Occipital lobe (tissue), 2 donors: ENCODE measurements around the gene PDCD11. TPM values are rescaled to one million over a fixed set of nuclear protein-coding genes. Genes with fewer than 3 reads are reported as not detected.

Experiments
- DNase-seq: peaks from one replicate; lab custom pipeline; 2025; lab: John Stamatoyannopoulos, UW
- total RNA-seq: library from RNA; depleted of rRNA; stranded (reverse); fragments of >200 nt; gene quantifications from one replicate; pipeline ENCODE4 v1.2.3, GENCODE V29; 2014

Gene PDCD11
- total RNA-seq, 1 donor from 2014 or later: 24.3 TPM

DNA sequence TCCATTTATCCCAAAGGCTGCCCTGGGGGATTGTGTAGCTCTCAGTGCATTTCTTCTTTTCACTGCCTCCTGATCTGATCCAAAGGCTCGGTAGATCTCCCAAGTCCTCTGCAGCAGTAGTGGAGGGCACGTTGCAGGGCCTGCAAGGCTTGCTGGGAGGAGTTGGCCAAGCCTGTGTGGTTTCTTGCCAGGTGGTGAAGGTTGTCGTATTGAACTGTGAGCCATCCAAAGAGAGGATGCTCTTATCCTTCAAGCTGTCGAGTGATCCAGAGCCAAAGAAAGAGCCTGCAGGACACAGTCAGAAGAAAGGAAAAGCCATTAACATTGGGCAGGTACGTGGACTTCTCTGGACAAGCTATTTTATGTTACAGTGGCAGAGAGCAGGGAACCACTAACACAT is 21.2 kb downstream of the PDCD11 start:
- no peak for DNase-seq

DNA sequence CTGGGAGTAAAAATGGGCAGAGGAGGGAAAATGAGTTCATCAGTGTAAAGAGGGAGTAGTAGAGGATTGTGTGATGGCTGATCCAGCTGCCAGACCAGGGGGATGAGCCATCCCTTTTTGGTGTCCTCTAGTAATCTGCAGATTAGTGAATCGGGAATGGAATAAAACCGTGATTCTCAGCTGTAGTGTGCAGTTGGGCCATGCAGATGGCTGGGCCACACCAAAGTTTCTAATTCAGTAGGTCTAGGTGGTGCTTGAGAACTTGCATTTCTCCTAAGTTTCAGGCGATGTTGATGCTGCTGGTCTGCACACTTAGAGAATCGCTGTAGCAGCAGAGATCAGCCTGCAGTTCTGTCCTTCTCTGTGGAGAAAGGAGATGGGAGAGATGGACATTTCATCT is 22.7 kb downstream of the PDCD11 start:
- no peak for DNase-seq

DNA sequence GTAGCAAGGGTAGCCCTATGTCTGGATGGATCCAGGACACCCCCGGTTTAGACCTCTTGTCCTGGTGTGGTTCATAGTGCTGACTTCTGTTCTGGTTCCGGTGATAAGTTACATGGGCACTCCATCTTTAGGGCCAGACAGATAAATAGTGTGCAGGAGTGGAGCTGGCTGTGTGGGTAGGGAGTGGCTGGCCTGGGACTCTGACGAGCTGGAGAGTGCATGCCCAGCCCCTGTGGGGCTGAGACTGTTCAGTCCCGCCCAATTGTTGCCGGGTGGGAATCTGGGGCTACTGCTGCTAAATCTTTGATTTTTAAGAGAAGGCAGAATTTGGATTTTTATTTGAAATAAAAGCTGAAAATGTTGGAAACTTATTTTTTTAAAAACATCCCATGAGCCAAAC is 27.3 kb downstream of the PDCD11 start:
- no peak for DNase-seq

DNA sequence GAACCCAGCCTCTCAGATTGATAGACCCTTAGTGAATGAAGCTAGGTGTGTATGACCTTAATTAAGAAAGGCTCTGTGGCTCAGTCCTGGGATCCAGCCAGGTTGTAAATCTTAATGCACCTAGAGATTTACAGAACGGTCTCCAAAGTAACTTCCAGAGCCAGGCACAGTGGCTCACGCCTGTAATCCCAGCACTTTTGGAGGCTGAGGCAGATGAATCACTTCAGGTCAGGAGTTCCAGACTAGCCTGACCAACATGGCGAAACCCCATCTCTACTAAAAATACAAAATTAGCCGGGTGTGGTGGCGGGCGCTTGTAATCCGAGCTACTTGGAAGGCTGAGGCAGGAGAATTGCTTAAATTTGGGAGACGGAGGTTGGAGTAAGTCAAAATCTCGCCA is 31.4 kb downstream of the PDCD11 start:
- DNase-seq: no peak

DNA sequence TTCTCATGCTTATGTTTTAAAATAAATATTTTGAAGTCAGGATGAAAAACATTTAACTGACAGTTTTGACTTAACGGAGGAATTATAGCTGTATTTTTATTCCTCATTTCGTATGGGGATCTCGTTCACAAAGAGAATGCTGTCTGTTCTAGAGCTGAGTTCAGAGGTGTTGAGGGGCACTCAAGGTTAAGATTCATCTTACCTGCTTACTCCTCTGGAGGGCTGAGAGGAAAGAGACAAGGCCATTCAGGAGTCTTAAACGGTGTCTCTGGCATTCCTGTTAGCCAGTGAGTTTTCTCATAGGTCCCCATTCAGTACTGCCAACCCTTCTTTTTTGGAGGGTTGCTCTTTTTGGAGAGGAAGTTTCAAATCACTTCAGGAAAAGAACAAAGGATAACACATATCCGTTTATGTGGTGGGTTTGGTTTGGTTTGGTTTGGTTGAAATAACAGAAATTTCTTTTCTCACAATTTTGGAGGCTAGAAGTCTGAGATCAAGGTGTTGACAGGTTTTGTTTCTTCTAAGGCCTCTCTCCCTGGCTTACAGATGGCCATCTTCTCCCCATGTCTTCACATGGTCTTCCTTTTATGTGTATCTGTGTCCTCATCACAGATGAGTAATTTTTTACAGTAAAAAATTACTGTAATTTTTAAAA is 32.7 kb downstream of the PDCD11 start:
- DNase-seq: no peak

DNA sequence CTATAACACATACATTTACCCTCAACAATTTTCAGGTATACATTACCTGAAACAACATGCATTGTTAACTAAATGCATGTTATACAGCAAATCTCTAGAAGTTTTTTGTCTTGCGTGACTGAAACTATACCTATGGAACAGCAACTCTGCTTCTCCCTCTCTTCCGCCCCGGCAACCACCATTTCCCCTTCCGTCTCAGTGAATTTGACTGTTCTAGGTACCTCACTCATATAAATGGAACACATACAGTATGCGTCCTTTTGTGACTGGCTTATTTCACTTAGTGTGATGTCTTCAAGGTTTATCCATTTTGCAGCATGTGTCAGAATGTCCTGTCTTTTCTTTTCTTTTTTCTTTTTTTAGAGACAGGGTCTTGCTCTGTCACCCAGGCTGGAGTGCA is 33.2 kb downstream of the PDCD11 start:
- no peak for DNase-seq

DNA sequence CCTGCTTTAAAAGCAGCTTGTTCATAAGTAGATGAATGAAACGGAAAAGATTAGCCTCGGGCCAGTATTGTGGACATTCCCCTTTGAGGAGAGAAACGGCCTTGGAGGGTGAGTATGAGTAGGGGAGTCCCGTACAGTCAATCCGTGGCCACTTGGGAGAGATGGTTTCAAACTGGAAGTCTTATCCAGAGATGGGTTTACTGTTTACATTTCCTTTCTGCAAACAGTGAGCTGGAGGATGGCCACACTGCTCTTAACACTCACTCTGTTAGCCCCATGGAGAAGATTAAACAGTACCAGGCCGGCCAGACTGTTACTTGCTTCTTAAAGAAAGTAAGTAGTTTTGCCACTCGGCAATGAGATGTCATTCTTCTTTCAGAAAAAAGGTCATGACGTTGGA is 35.5 kb downstream of the PDCD11 start:
- no peak for DNase-seq

DNA sequence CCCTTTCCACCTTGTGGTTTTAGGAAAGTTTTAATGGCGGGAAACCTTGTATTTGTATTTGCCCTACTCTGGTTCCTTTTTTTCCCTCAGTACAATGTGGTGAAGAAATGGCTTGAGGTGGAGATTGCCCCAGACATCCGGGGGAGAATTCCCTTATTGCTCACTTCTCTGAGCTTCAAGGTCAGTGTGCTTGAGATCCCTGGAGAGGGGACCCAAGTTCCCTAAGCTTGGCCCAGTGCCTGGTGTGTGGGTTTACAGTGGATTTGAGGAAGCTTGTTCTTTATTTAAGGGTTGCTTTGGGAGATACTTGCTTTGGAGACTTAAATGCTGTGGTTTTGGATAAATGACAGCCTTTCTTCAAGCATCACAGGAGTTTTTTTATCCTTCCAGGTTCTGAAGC is 37.4 kb downstream of the PDCD11 start:
- no peak for DNase-seq

DNA sequence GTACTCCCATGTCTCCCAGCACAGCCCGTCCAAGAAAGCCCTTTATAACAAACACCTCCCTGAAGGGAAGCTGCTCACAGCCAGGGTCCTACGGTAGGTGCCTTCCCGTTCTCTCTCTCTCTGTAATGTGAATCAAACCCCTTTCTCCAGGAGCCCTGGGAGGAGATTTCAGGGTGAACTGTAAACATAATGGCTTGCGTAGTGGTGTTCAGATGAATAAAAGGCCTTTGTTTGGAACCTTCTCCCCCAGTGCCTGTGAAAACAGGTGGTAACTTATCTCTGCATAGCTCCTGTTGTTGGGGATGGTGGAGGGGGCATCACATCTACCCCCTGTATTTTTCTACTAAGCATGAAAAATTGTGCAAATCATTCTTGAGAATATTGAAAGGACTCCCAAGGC is 43.4 kb downstream of the PDCD11 start:
- DNase-seq: no peak

DNA sequence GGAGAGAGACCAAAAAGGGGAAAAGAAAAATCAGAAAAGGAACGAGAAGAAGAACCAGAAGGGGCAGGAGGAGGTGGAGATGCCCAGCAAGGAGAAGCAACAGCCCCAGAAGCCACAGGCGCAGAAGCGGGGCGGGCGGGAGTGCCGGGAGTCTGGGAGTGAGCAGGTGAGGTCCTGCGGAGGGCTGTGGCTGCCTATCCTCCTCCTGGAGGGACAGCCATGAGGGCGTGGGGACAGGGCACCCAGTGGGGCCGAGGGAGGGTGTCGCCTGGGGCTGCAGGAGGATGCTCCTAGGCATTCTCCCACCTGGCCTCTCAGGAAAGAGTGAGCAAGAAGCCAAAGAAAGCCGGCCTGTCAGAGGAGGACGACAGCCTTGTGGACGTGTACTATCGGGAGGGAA is 44.0 kb downstream of the PDCD11 start:
- DNase-seq: no peak

DNA sequence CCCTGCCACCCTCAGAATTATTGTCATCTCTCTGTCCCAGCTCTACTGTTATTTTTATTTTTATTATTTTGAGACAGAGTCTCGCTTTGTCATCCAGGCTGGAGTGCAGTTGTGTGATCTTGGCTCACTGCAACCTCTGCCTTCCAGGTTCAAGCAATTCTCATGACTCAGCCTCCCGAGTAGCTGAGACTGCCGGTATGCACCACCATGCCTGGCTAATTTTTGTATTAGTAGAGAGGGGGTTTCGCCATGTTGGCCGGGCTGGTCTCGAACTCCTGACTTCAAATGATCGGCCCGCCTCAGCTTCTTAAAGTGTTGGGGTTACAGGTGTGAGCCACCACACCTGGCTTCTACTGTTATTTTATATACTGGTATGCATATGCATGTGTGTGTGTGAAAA is 44.8 kb downstream of the PDCD11 start:
- DNase-seq: no peak

DNA sequence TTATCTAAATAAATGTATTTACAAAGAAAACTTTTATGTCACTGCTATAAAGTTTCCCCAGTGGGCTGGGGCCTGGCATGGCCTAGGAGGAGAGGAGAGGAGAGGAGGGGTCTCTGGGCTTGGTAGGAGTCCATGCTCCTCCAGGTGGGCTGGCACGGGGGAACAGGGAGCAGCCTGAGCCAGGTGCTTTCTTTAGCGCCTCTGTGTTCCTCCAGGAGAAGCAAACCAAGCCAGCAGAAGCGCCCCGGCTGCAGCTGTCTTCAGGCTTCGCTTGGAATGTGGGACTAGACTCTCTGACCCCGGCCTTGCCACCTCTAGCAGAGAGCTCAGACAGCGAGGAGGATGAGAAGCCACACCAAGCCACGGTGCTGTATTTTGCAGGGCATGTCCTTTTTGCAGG is 45.2 kb downstream of the PDCD11 start:
- DNase-seq: no peak

DNA sequence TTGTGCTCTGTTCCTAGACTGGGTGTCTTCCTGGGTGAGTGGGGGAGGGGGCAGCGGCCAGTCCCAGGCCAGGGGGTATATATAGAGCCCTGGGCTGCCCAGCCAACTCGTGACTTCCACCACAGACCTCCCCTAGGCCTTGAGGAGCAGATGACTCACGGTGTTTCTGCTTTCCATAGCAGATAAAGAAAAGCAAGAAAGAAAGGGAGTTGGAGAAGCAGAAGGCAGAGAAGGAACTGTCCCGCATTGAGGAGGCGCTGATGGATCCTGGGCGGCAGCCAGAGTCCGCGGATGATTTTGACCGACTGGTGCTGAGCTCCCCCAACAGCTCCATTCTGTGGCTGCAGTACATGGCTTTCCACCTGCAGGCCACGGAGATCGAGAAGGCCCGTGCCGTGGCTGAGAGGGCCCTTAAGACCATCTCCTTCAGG is 45.6 kb downstream of the PDCD11 start:
- no peak for DNase-seq

DNA sequence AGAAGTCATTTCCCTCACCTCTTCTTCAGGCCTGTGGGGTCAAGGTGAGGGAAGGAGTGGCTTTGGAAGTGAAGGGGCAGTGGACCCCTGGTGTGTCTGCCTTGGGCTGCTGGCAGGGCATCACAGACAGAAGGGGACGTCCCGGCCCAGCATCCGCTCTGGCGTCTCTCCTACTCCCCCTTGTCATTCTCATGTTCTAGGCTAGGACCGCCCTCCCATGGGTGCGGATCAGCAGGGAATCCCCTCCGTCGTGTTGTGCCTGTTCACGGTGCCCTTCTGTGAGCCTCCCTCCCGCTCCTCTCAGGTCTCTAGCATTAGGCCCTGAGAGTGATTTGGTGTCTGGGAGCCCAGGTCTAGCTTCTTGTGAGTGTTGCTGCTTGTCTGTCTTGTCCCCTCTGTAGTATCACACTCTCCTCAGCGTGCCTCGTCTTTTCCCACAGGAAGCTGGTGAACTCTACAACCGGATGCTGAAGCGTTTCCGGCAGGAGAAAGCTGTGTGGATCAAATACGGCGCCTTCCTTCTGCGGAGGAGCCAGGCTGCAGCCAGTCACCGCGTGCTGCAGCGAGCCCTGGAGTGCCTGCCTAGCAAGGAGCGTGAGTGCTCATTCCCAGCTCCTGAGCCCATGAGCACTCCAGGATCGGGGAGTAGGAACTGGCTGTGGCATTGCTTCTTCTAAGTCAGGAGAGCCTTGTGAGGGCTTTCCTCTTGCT is 47.2 kb downstream of the PDCD11 start:
- DNase-seq: no peak

DNA sequence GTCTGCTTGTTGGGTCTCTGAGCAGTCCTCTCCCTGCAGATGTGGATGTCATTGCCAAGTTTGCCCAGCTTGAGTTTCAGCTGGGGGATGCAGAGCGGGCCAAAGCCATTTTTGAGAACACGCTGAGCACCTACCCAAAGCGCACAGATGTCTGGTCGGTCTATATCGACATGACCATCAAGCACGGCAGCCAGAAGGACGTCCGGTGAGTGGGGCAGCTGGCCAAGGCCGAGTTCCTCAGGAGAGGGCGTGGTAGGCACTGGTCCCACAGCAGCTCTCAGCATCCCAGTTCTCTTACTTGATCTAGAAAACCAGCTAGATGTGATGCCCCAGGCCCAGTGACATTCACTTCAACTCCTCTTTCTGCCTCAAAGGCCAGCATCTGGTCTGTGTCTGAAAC is 48.1 kb downstream of the PDCD11 start:
- DNase-seq: no peak

DNA sequence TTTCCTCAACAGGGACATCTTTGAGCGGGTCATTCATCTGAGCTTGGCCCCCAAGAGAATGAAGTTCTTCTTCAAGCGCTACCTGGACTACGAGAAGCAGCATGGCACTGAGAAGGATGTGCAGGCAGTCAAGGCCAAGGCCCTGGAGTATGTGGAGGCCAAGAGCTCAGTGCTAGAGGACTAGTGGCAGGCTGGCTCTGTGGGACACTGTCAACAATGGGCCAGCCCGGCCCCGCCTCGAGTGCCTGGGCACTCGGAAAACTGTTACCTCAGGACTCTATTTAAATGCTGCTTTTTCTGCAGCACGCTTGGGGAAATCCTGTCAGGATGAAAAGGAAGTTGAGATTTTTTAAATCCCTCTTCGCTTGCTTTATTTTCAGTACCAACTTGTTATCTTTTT is 48.9 kb downstream of the PDCD11 start:
- DNase-seq: no peak

DNA sequence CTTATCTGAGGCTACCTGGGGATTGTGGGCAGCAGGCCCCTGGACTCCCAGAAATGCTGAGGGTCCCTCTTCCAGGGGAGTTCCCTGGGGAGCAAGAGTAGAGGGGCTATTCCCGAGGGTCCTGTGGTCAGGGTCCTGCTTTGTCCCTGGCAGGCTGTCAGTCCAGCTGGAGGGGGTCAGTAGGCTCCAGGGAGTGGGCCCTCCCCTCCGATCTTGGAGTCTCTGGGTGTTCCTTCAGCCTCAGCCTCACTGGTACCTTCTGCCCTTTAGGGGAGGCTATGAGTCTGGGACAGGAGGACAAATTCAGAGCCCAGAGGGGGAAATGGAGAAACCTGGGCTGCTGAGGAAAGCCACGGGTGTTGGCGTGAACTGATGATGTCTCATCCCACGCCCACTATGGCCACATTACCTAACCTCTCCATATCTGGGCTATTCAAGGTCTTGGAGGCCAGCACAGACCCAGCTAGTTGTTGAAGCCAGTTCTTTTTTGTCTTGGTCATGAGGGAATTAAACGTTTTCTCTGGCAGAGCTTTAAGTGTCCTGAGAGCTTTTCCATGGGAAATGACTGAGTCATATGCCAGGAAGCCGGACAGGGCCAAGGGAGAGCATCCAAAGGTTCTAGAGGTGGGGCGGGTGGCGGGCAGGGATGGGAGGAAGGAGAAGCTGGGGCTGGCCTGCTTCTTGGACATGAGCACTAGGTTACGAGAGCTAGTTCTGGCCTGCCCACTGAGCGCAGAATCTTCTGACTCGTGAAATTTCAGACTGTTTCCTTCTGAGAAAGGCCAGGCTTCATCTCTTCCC is 49.5 kb downstream of the PDCD11 start:
- DNase-seq: no peak

DNA sequence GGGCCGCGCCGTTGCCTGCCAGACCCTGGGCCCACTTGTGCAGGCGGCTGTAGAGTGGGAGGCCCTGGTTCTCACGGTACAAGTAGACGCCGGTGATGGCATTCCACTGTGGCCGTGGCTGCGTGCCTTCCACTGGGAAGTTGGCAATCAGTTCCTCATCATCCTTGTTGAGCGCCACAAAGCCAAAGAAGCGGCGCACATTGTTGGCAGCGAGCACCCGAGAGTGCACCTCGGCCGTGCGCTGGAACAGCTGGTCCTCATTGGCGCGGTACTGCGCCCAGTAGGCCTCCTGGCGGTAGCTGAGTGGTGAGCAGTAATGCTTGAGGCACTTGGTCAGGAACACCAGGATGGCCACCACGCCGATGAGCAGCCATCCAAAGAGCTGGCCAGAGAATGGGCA is 50.8 kb downstream of the PDCD11 start:
- DNase-seq: no peak

DNA sequence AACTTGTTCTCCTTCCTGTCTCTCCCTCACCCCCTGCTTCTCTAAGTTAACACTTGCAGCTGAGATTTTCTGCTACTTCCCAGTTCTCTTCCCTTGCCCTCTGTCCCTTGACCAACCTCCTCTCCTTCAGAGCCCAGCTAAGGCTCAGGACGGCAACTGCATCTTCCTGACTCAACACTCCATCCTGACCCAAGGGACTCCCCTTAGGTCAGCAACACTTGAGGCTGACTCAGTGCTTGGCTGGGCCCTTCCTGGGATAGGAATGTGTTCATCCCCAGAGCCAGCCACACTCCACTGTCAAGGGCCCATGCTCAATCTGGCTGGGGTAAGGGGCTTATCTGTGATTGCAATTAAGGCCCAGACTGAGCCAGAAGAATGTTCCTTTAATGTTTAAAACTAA is 52.3 kb downstream of the PDCD11 start:
- DNase-seq: no peak

DNA sequence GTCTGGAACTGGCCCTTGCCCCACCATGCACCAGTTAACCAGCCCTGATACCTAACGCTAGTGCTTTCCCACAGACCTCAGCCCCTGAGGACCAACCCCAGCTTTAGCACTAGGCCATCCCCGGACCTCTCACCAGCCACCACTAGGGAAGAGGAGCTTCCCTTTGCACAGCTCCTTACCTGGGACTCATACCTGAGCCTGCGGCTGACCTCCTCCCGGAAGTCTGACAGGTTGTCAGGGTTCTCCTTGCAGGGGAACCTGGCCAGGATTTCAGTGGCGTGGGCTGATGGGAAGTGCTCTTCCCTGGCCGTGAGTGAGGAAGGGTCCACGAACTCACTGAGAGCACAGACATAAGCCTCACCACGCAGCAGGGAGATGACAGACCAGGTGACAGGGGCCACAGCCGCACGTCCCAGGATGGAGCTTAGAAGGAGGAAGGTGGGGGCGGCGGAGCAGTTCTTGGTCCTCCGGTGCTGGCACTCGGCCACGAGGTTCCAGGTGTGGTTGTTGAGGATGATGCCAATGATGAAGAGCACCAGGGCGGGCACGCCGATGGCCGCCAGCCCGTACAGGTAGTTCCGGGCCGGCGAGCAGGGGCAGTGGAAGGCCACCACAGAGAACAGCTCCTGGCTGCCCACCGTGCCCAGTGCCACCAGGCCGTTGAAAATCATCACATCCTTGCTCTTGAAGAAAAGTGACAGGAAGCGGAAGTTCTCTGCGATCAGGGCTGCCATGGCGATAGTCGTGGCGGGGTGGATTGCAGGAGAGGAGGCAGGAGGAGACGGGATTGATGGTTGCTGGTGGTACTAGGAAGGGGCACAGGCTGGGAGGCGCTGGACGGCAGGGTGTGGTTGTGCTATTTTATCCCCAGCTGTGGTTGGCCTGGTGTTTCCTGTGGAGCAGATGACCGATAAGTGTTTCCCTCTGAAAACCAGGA is 53.0 kb downstream of the PDCD11 start:
- DNase-seq: no peak

DNA sequence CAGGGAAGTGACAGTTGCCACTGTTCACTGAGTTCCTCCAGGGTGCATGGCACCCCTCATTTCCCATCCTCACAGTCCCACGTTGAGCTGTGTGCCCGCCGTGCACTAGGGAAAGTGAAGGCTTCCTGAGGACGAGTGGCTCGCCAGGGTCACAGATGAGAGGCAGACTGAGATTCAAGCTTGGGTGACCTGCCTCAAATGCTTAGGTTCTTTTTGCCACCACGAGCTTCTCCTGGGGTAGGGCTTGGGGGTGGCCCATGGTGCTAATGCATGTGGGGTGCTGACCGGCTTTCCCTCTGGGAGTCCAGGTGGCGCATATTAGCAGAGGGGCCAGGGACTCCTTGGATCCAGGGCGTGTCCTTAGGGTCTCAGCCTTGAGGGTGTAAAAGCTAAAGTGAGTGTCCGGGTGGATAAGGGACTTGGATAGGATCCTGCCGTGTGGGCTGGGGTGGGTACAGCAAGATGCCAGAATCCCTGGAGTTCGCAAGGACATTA is 53.8 kb downstream of the PDCD11 start:
- no peak for DNase-seq
